ENCODE measurements around the gene ARAP1. TPM values are rescaled to one million over a fixed set of nuclear protein-coding genes. Genes with fewer than 3 reads are reported as not detected.

The ARAP1 gene
- total RNA-seq, 1 experiment from 2014 or later, result 73.6 TPM

DNA sequence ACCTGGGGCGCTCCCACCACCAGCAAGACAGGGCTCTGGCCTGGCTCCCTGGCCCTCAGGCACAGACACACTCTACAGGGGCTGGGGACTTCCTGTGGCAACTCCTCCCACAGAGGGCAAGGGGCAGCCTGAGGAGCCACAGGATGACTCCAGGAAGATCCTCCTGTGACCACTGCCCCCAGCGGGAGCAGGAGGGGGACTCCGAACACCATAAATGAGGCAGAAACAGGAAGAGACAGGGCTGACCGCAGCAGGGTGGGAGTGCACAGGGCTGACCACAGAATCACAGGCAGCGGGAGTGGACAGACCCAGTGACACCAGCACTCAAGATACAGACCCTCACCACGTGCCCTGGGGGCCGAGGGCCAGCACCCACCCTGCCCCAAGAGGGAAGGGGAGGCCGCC, 10.8 kb downstream of the ARAP1 start:
- Histone ChIP-seq H3K27me3 (ENCODE audit: control insufficient read depth, insufficient read depth, low read length) (no peaks in the 10 kb centered on the region), H3K4me3 (ENCODE audit: low read depth in 2 of 2, low read length in 2 of 2) (no peak overlapping the region), H3K4me1 (ENCODE audit: control insufficient read depth, insufficient read depth, low read length) (peaks cover 18% of the 10 kb centered on the region), H3K27ac (ENCODE audit: low read length) (peak overlapping the region; percentile 35), H3K9me3 (ENCODE audit: control insufficient read depth, insufficient read depth, low read depth, low read length) (no peaks in the 10 kb centered on the region), H3K36me3 (ENCODE audit: control insufficient read depth, insufficient read depth, low read length) (no peaks in the 10 kb centered on the region)
- intact Hi-C loops (cut with micrococcal nuclease; ENCODE audit: unreplicated experiment) (no loop called here), in situ Hi-C loops (cut with HindIII; ENCODE audit: low pct_unique_long_range_greater_than_20kb, low sequenced_read_pairs) (no loop called here)
- BruUV-seq (replicated peaks), result no TSS peak
- TF ChIP-seq REST (IDR thresholded peaks at IDR 0.05; ENCODE audit: insufficient read depth in 1 of 2, low read depth in 2 of 2, low read length in 1 of 2), result no peak
- TF ChIP-seq TCF7L2 (IDR thresholded peaks at IDR 0.05; ENCODE audit: low read depth, low read length), result no peak
- no peak for TF ChIP-seq CTCF (IDR thresholded peaks at IDR 0.05)
- TF ChIP-seq POLR2AphosphoS5 (IDR thresholded peaks at IDR 0.05; ENCODE audit: low read depth, low read length), result no peak
- TF ChIP-seq SIN3A (IDR thresholded peaks at IDR 0.05; ENCODE audit: borderline replicate concordance, insufficient read depth, low read depth, low read length), result no peak
- CTCF ChIA-PET, result interaction anchor here (0.5 kb wide), 1 partner anchor 66 kb away, joined by 9 read pairs; no protein-coding TSS in a partner anchor
- ATAC-seq, result no peak
- DNase-seq (ENCODE audit: low read depth, low spot score), result no peak
- POLR2A ChIA-PET, result interaction anchor here (0.6 kb wide), 1 partner anchor 22 kb away, joined by 3 read pairs; no protein-coding TSS in a partner anchor

- peaks cover 19% of the 10 kb centered on the region for H3K4me1 ChIP-seq (ENCODE audit: control insufficient read depth, insufficient read depth, low read length)
- CTCF ChIA-PET, result interaction anchor here (0.5 kb wide), 1 partner anchor 67 kb away, joined by 9 read pairs; no protein-coding TSS in a partner anchor
- no peaks in the 10 kb centered on the region for H3K9me3 ChIP-seq (ENCODE audit: control insufficient read depth, insufficient read depth, low read depth, low read length)
- DNase-seq (ENCODE audit: low read depth, low spot score) (no peak), ATAC-seq (no peak)
- TF ChIP-seq POLR2AphosphoS5 (IDR thresholded peaks at IDR 0.05; ENCODE audit: low read depth, low read length) (no peak), REST (IDR thresholded peaks at IDR 0.05; ENCODE audit: insufficient read depth in 1 of 2, low read depth in 2 of 2, low read length in 1 of 2) (no peak), SIN3A (IDR thresholded peaks at IDR 0.05; ENCODE audit: borderline replicate concordance, insufficient read depth, low read depth, low read length) (no peak), CTCF (IDR thresholded peaks at IDR 0.05) (no peak), TCF7L2 (IDR thresholded peaks at IDR 0.05; ENCODE audit: low read depth, low read length) (no peak)
- H3K36me3 ChIP-seq (ENCODE audit: control insufficient read depth, insufficient read depth, low read length), result no peaks in the 10 kb centered on the region
- intact Hi-C loops (cut with micrococcal nuclease; ENCODE audit: unreplicated experiment), result no loop called here
- H3K27ac ChIP-seq (ENCODE audit: low read length), result peak overlapping the region; percentile 20; the same call in 1 of the 2 replicates
- H3K27me3 ChIP-seq (ENCODE audit: control insufficient read depth, insufficient read depth, low read length), result no peaks in the 10 kb centered on the region
- POLR2A ChIA-PET, result no interaction called here
- no TSS peak for BruUV-seq (replicated peaks)
- H3K4me3 ChIP-seq (ENCODE audit: low read depth in 2 of 2, low read length in 2 of 2), result no peak overlapping the region
- in situ Hi-C loops (cut with HindIII; ENCODE audit: low pct_unique_long_range_greater_than_20kb, low sequenced_read_pairs), result no loop called here
These were observed 11.4 kb downstream of the ARAP1 start for GRCh38 chr11:72740562-72741428.

Data from Panc1 (cell line).